Activated CD8-positive, alpha-beta memory T cell treated with anti-CD3 and anti-CD28 coated beads for 36 hours (primary cell): ENCODE measurements around the gene UCK1. TPM values are rescaled to one million over a fixed set of nuclear protein-coding genes. Genes with fewer than 3 reads are reported as not detected.

ENCODE experiments used
- CTCF ChIA-PET: fragments of 350-600 bp; sonication (Branson Sonifier 250); formaldehyde crosslinking; loops from one replicate; lab custom pipeline; 2021; ENCODE audit warnings: antibody characterized with exemption; lab: Charles Lee
- POLR2A ChIA-PET: fragments of 350-600 bp; sonication (Branson Sonifier 250); formaldehyde crosslinking; loops from one replicate; lab custom pipeline; 2021; ENCODE audit warnings: antibody characterized with exemption; lab: Charles Lee
- total RNA-seq, 2 experiments: library from RNA; stranded (reverse); gene quantifications; one replicate each; pipeline ENCODE4 v1.2.3, GENCODE V29; 2021

UCK1 gene
- total RNA-seq, 2 experiments from 2014 or later = 22.8 to 24.3 TPM

- CTCF ChIA-PET = interaction anchor here (1.3 to 1.4 kb wide), 2 partner anchors 9 to 125 kb away, joined by 3 to 8 read pairs; no protein-coding TSS in a partner anchor
- POLR2A ChIA-PET = interaction anchor here (0.6 kb wide), 1 partner anchor 258 kb away, joined by 5 read pairs; no protein-coding TSS in a partner anchor
Measured at GRCh38 chr9:131474711-131475110, 56.4 kb downstream of the UCK1 start.

- POLR2A ChIA-PET = interaction anchor here (0.6 kb wide), 2 partner anchors 38 to 258 kb away, joined by 5 to 8 read pairs; no protein-coding TSS in a partner anchor
- CTCF ChIA-PET = interaction anchor here (1.3 to 1.4 kb wide), 2 partner anchors 8 to 124 kb away, joined by 3 to 8 read pairs; no protein-coding TSS in a partner anchor
Measured at GRCh38 chr9:131473891-131474290, 57.2 kb downstream of the UCK1 start.

Other genes with a start within 250 kb of the UCK1 start
- gene PLPP7, start 241.5 kb downstream of the UCK1 start, total RNA-seq = under 1 TPM in 1 of 2 experiments, not detected in 1; 0.15 TPM
- gene PRRC2B, start 137.2 kb downstream of the UCK1 start, total RNA-seq = 100 to 1,000 TPM; 126 to 134 TPM
- gene POMT1, start 28.3 kb downstream of the UCK1 start, total RNA-seq = 10 to 100 TPM; 30.9 to 32.7 TPM
- not detected for gene PRRT1B, start 14.3 kb upstream of the UCK1 start, total RNA-seq
- gene RAPGEF1, start 208.8 kb upstream of the UCK1 start, total RNA-seq = 100 to 1,000 TPM; 125 to 136 TPM